HAP-1 (cell line): Measurements from ENCODE around the gene STPG3.

ENCODE experiments used
- DNase-seq, 2 experiments: peaks; one replicate each; pipeline ENCODE4 v3.0.0-alpha.2; 2016 to 2020; ENCODE audit warnings: low spot score in 2 of 2
- H3K27me3 ChIP-seq: fragments of 250-450 bp; sonication (Bioruptor Pico); 2 replicates; pipeline ENCODE4 v1.5.1; 2020; ENCODE audit warnings: low read depth, mild to moderate bottlenecking, moderate library complexity
- H3K36me3 ChIP-seq: fragments of 250-450 bp; sonication (Bioruptor Pico); replicated peaks from 2 replicates; pipeline ENCODE4 v1.5.1; 2020; ENCODE audit warnings: mild to moderate bottlenecking
- H3K4me1 ChIP-seq: fragments of 250-450 bp; sonication (Bioruptor Pico); 2 replicates; pipeline ENCODE4 v1.5.1; 2020; ENCODE audit warnings: mild to moderate bottlenecking
- H3K4me3 ChIP-seq: fragments of 250-450 bp; sonication (Bioruptor Pico); 2 replicates; pipeline ENCODE4 v1.5.1; 2020; ENCODE audit warnings: mild to moderate bottlenecking, moderate library complexity
- H3K9me3 ChIP-seq: fragments of 250-450 bp; sonication (Bioruptor Pico); 2 replicates; pipeline ENCODE4 v1.5.1; 2020; ENCODE audit warnings: mild to moderate bottlenecking, moderate library complexity
- in situ Hi-C: fragments of 300-500 bp; cut with MboI; formaldehyde crosslinking; loops from 3 replicates; pipeline ENCODE4 v1.14.3; 2020; ENCODE audit warnings: low sequenced_read_pairs, inconsistent platforms, mixed read lengths

The STPG3 gene

GRCh38 chr9:137275588-137276472, 24.7 kb downstream of the STPG3 start:
- H3K36me3 ChIP-seq: peaks cover 17% of the 10 kb centered on the region
- H3K4me1 ChIP-seq: peaks cover 3% of the 10 kb centered on the region; the same call in 1 of the 2 replicates
- in situ Hi-C loops: no loop called here
- H3K27me3 ChIP-seq: no peaks in the 10 kb centered on the region
- no peak overlapping the region for H3K4me3 ChIP-seq
- DNase-seq: peak in 1 of 2 experiments; percentile 13
- H3K9me3 ChIP-seq: no peaks in the 10 kb centered on the region

- Histone ChIP-seq H3K4me3 (no peak overlapping the region), H3K36me3 (peaks cover 14% of the 10 kb centered on the region), H3K9me3 (no peaks in the 10 kb centered on the region), H3K4me1 (peaks cover 3% of the 10 kb centered on the region; the same call in 1 of the 2 replicates), H3K27me3 (no peaks in the 10 kb centered on the region)
- peak in 1 of 2 experiments; percentile 68 for DNase-seq
- in situ Hi-C loops: no loop called here
Observed at GRCh38 chr9:137276473-137277328, 25.6 kb downstream of the STPG3 start.

- H3K4me3 ChIP-seq: no peak within 1 kb of the TSS
- in situ Hi-C loops: no loop called here
- no peaks in the 10 kb centered on the region for H3K27me3 ChIP-seq
- H3K36me3 ChIP-seq: peaks cover 7% of the 10 kb centered on the region
- DNase-seq: peak in 1 of 2 experiments; percentile 48
- H3K4me1 ChIP-seq: peaks cover 3% of the 10 kb centered on the region; the same call in 1 of the 2 replicates
- H3K9me3 ChIP-seq: no peaks in the 10 kb centered on the region
Observed at GRCh38 chr9:137277329-137278041, 26.4 kb downstream of the STPG3 start, which contains the start of gene TOR4A. TSS of gene TOR4A (plus strand) at chr9:137277726. CDS start at chr9:137278690, 964 bp downstream.

- peak in 1 of 2 experiments; percentile 18 for DNase-seq
- Histone ChIP-seq H3K4me1 (peaks cover 3% of the 10 kb centered on the region; the same call in 1 of the 2 replicates), H3K4me3 (no peak overlapping the region)
Observed at GRCh38 chr9:137278061-137278701, 27.1 kb downstream of the STPG3 start.

GRCh38 chr9:137278721-137279711, 27.9 kb downstream of the STPG3 start:
- Histone ChIP-seq H3K27me3 (no peaks in the 10 kb centered on the region), H3K9me3 (no peaks in the 10 kb centered on the region), H3K4me1 (peaks cover 3% of the 10 kb centered on the region; the same call in 1 of the 2 replicates), H3K4me3 (no peak overlapping the region), H3K36me3 (no peaks in the 10 kb centered on the region)
- DNase-seq: no peak
- in situ Hi-C loops: no loop called here

More at GRCh38 chr9:137278061-137278701, 27.1 kb downstream of the STPG3 start:
- peaks cover 1% of the 10 kb centered on the region; the same call in 1 of the 2 replicates for H3K36me3 ChIP-seq
- H3K27me3 ChIP-seq: no peaks in the 10 kb centered on the region
- no peaks in the 10 kb centered on the region for H3K9me3 ChIP-seq
- in situ Hi-C loops: no loop called here

GRCh38 chr9:137279741-137280473, 28.8 kb downstream of the STPG3 start:
- Histone ChIP-seq H3K27me3 (no peaks in the 10 kb centered on the region), H3K36me3 (no peaks in the 10 kb centered on the region), H3K4me3 (no peak overlapping the region), H3K4me1 (peaks cover 3% of the 10 kb centered on the region; the same call in 1 of the 2 replicates), H3K9me3 (no peaks in the 10 kb centered on the region)
- DNase-seq: peak in 1 of 2 experiments; percentile 10
- in situ Hi-C loops: no loop called here

- no peak overlapping the region for H3K4me3 ChIP-seq
- peaks cover 3% of the 10 kb centered on the region; the same call in 1 of the 2 replicates for H3K4me1 ChIP-seq
- no peaks in the 10 kb centered on the region for H3K27me3 ChIP-seq
- in situ Hi-C loops: no loop called here
- no peaks in the 10 kb centered on the region for H3K36me3 ChIP-seq
- no peaks in the 10 kb centered on the region for H3K9me3 ChIP-seq
- DNase-seq: no peak
Observed at GRCh38 chr9:137280474-137281344, 29.6 kb downstream of the STPG3 start.

GRCh38 chr9:137281345-137282116, 30.4 kb downstream of the STPG3 start:
- DNase-seq: no peak
- in situ Hi-C loops: no loop called here
- no peaks in the 10 kb centered on the region for H3K9me3 ChIP-seq

GRCh38 chr9:137286975-137287383, 35.9 kb downstream of the STPG3 start:
- Histone ChIP-seq H3K4me1 (no peaks in the 10 kb centered on the region), H3K27me3 (no peaks in the 10 kb centered on the region), H3K36me3 (no peaks in the 10 kb centered on the region), H3K9me3 (no peaks in the 10 kb centered on the region), H3K4me3 (no peak overlapping the region)
- DNase-seq: peak; percentile 63 to 75
- in situ Hi-C loops: no loop called here

More at GRCh38 chr9:137281345-137282116, 30.4 kb downstream of the STPG3 start:
- Histone ChIP-seq H3K36me3 (no peaks in the 10 kb centered on the region), H3K4me1 (peaks cover 3% of the 10 kb centered on the region; the same call in 1 of the 2 replicates), H3K4me3 (no peak overlapping the region), H3K27me3 (no peaks in the 10 kb centered on the region)

- Histone ChIP-seq H3K9me3 (no peaks in the 10 kb centered on the region), H3K27me3 (no peaks in the 10 kb centered on the region), H3K36me3 (no peaks in the 10 kb centered on the region), H3K4me3 (no peak overlapping the region), H3K4me1 (no peaks in the 10 kb centered on the region; the same call in 1 of the 2 replicates)
- in situ Hi-C loops: loop anchor here (5.0 kb wide), 1 partner anchor 114 kb away; no protein-coding TSS in a partner anchor
- no peak for DNase-seq
Observed at GRCh38 chr9:137293094-137293481, 42.0 kb downstream of the STPG3 start.
